WTC11 (cell line): ENCODE results near the gene DEFB125.

Experiments used
- ATF2 ChIP-seq: sonication (generic); formaldehyde crosslinking; IDR thresholded peaks from 2 replicates; pipeline ENCODE4 v1.8.1; 2022; ENCODE audit warnings: low read depth, missing genetic modification reagents, borderline replicate concordance
- CTCF ChIP-seq: fragments of 200-600 bp; IDR thresholded peaks from 2 replicates; pipeline ENCODE4 v1.8.0; 2022; ENCODE audit warnings: antibody characterized with exemption
- HMGXB4 ChIP-seq: sonication (generic); formaldehyde crosslinking; IDR thresholded peaks from 2 replicates; pipeline ENCODE4 v1.8.1; 2023; ENCODE audit warnings: mild to moderate bottlenecking, moderate library complexity, missing genetic modification reagents
- MAX ChIP-seq: sonication (generic); formaldehyde crosslinking; IDR thresholded peaks from 2 replicates; pipeline ENCODE4 v1.8.0; 2022; ENCODE audit warnings: mild to moderate bottlenecking, missing genetic modification reagents
- RORB ChIP-seq: fragments of 250-450 bp; sonication (Bioruptor Pico); IDR thresholded peaks from 2 replicates; pipeline ENCODE4 v1.9.0; 2021; ENCODE audit warnings: mild to moderate bottlenecking
- TEAD4 ChIP-seq: sonication (generic); formaldehyde crosslinking; IDR thresholded peaks from 2 replicates; pipeline ENCODE4 v1.8.0; 2022; ENCODE audit warnings: mild to moderate bottlenecking, missing genetic modification reagents

GRCh38 chr20:87401-87800 is at the start of gene DEFB125:
- TF ChIP-seq CTCF (no peak), RORB (CRISPR knock-in tag) (no peak), HMGXB4 (CRISPR knock-in tag) (no peak), MAX (CRISPR knock-in tag) (no peak), TEAD4 (CRISPR knock-in tag) (no peak), ATF2 (CRISPR knock-in tag) (no peak)
